T-helper 2 cell treated with Interferon-gamma antibody and Interleukin-4, amounts not matched to agents 5 μg/mL and 100 μg/mL, for 36 hours (primary cell): Measurements from ENCODE around the gene XXYLT1.

Source experiments
- DNase-seq: peaks from one replicate; pipeline ENCODE4 v3.0.0; 2021; ENCODE audit warnings: low spot score
- H3K27ac Mint-ChIP-seq: one replicate; pipeline ENCODE4 v1.8.0; 2021; ENCODE audit warnings: mild to moderate bottlenecking, mixed read lengths
- H3K27me3 Mint-ChIP-seq: one replicate; pipeline ENCODE4 v1.8.0; 2021; ENCODE audit warnings: low read depth, mixed read lengths
- H3K36me3 Mint-ChIP-seq: one replicate; pipeline ENCODE4 v1.8.0; 2021; ENCODE audit warnings: low read depth, mixed read lengths
- H3K4me1 Mint-ChIP-seq: one replicate; pipeline ENCODE4 v1.8.0; 2021; ENCODE audit warnings: low read depth, mixed read lengths
- H3K4me3 Mint-ChIP-seq: one replicate; pipeline ENCODE4 v1.8.0; 2022; ENCODE audit warnings: mild to moderate bottlenecking, moderate library complexity, mixed read lengths
- H3K9me3 Mint-ChIP-seq: one replicate; pipeline ENCODE4 v1.8.0; 2021; ENCODE audit warnings: mixed read lengths

XXYLT1 gene

GRCh38 chr3:195168009-195168762 lies 102.8 kb downstream of the XXYLT1 start:
- no peak overlapping the region for H3K27ac Mint-ChIP-seq
- no peak overlapping the region for H3K4me3 Mint-ChIP-seq

DNA sequence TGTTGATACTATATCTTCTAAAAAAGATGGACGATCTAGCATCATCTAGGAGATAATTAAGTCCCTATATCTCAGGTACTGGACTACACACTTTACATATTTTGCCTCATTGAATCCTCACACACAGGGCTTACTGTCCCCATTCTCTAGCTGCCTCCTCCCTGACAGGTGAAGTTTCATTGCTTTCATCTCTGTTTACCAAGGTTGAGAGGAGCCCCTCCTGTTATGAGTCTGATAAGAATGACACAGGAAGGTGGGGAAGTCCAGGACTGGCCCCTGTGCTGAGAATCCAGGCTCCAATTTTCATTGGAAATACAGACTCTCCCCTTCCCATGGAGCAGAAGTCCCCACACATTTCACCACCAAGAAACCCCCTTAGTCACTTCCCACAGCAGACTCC lies 105.2 kb downstream of the XXYLT1 start:
- Mint-ChIP-seq H3K9me3 (no peaks in the 10 kb centered on the region), H3K4me1 (peaks cover 21% of the 10 kb centered on the region), H3K27me3 (no peaks in the 10 kb centered on the region), H3K27ac (no peak overlapping the region), H3K36me3 (no peaks in the 10 kb centered on the region), H3K4me3 (no peak overlapping the region)
- DNase-seq: no peak

More at GRCh38 chr3:195168009-195168762, 102.8 kb downstream of the XXYLT1 start:
- H3K27me3 Mint-ChIP-seq: no peaks in the 10 kb centered on the region
- no peaks in the 10 kb centered on the region for H3K36me3 Mint-ChIP-seq
- no peaks in the 10 kb centered on the region for H3K9me3 Mint-ChIP-seq
- peaks cover 10% of the 10 kb centered on the region for H3K4me1 Mint-ChIP-seq
- no peak for DNase-seq

DNA sequence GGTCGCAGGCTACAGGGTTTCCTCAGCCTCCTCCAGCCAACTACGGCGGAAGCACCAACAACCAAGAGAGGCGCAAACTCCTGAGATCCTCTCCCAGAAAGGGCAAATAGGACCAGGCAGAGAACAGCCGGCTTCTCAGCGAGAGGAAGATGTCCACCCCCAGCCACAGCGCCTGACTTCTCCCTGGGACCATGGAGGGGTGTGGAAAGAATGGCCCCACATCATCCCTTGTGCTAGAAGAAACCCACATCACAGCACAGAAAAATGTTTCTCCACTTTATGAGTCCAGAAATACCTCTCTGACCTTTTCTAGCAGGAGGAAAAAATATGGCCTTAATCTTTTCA lies 105.7 kb downstream of the XXYLT1 start:
- Mint-ChIP-seq H3K36me3 (no peaks in the 10 kb centered on the region), H3K27me3 (no peaks in the 10 kb centered on the region), H3K4me3 (no peak overlapping the region), H3K27ac (no peak overlapping the region), H3K4me1 (peaks cover 21% of the 10 kb centered on the region), H3K9me3 (no peaks in the 10 kb centered on the region)
- DNase-seq: no peak

DNA sequence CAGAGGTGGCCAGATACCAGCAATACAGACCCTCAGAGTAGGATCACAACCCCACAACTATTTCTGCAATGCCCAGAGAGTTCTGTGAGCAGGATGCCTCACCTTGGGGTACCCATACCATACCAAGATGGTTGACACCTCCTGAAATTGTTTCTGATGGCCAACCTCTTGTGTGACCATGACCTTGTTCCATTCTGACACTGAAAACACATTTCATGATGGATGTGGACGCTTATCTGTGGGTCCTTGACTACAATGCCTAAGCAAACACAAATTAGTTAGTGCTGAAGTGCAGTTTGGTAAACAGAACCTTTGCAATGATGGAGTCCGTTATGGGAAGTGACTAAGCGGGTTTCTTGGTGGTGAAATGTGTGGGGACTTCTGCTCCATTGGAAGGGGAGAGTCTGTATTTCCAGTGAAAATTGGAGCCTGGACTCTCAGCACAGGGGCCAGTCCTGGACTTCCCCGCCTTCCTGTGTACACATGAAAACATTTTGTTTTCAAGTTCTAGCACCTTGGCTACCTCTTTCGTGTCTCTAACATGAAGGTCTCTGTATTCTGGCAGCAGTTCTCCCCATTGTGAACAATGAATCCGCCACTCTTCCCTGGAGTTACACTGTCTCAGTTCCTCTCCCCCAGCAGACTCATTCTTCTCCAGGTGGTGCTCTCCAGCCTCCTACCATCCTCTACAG lies 106.2 kb downstream of the XXYLT1 start:
- H3K27me3 Mint-ChIP-seq: no peaks in the 10 kb centered on the region
- DNase-seq: no peak
- no peaks in the 10 kb centered on the region for H3K9me3 Mint-ChIP-seq
- no peak overlapping the region for H3K4me3 Mint-ChIP-seq
- H3K27ac Mint-ChIP-seq: no peak overlapping the region
- peaks cover 21% of the 10 kb centered on the region for H3K4me1 Mint-ChIP-seq
- H3K36me3 Mint-ChIP-seq: no peaks in the 10 kb centered on the region

DNA sequence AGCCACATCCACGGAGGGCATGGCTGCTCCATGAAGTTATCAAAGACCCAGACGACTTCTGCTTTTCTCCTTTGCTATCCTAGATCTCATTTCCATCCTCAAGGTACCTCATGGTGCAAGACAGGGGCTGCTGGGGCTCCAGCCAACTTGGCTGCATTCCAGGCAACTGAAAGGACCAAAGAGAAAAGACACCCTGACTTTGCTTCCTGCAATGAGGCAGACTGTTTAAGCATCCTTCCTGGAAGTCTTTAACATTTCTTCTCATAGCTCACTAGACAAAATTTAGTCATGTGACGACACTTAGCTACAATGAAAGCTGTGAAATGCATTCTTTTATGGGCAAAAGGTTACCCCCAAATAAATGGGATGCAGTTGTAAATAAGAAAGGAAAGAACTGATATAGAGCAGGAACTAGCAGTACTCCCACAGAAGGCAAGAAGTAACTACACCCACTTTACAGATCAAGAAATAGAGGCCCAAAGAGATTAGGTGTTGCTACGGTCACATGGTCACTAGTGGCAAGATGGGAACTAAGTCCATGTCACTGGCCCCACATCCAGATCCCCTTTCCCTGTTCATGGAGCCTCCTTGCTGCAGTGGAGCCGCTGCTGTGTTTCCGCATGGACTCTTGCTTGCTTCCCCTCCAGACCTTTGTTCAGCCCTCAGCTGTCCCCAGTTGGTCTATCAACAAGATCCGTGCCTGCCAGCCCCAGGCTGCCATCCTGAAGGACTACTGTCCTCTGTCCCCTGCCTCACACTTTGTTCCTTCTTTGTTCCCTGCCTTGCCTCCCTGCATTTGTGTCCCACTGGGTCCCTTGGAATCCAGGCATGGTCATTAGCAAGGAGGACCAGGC lies 107.0 kb downstream of the XXYLT1 start:
- no peak overlapping the region for H3K27ac Mint-ChIP-seq

GRCh38 chr3:195162816-195163215 lies 108.1 kb downstream of the XXYLT1 start:
- peaks cover 21% of the 10 kb centered on the region for H3K4me1 Mint-ChIP-seq
- no peaks in the 10 kb centered on the region for H3K9me3 Mint-ChIP-seq
- H3K36me3 Mint-ChIP-seq: no peaks in the 10 kb centered on the region
- no peak overlapping the region for H3K4me3 Mint-ChIP-seq
- H3K27ac Mint-ChIP-seq: no peak overlapping the region
- no peaks in the 10 kb centered on the region for H3K27me3 Mint-ChIP-seq
- no peak for DNase-seq

More for the DNA sequence above, 107.0 kb downstream of the XXYLT1 start:
- Mint-ChIP-seq H3K27me3 (no peaks in the 10 kb centered on the region), H3K9me3 (no peaks in the 10 kb centered on the region), H3K4me3 (no peak overlapping the region), H3K4me1 (peaks cover 21% of the 10 kb centered on the region), H3K36me3 (no peaks in the 10 kb centered on the region)
- DNase-seq: no peak

DNA sequence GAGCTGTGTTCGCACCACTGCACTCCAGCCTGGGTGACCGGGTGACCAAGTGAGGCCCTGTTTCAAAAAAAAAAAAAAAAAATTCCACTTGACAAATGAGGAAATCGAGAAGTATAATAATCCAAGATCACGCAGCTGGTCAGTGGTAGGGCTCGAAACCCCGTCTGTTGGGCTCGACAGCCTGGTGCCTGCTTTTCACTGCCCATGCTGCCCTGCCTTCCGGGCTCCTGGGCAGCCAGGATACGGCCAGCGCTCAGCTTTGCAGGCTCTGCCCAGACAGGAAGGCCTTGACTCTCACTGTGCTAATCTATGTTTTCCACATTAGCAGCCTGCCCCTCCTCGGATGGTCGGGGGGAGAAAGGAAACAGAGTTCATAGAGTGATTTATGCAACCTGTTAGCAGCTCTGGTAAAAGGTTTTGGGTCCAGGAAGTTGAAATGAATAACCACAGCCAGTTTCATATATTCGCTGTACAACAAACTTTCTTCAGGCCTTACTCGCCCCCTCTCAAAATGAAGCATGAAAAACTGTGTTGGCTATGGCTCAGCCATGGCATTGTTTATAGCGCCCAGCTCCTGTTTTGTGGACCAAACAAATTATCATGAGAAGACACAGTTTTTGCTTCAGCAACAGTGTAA lies 108.8 kb downstream of the XXYLT1 start:
- Mint-ChIP-seq H3K27me3 (no peaks in the 10 kb centered on the region), H3K9me3 (no peaks in the 10 kb centered on the region), H3K36me3 (no peaks in the 10 kb centered on the region), H3K4me3 (no peak overlapping the region), H3K27ac (no peak overlapping the region), H3K4me1 (peaks cover 26% of the 10 kb centered on the region)
- DNase-seq: no peak

GRCh38 chr3:195160908-195161434 lies 110.0 kb downstream of the XXYLT1 start:
- Mint-ChIP-seq H3K27ac (no peak overlapping the region), H3K4me1 (peaks cover 26% of the 10 kb centered on the region), H3K36me3 (no peaks in the 10 kb centered on the region), H3K27me3 (no peaks in the 10 kb centered on the region), H3K9me3 (no peaks in the 10 kb centered on the region), H3K4me3 (no peak overlapping the region)
- DNase-seq: no peak

- no peak overlapping the region for H3K4me3 Mint-ChIP-seq
- no peaks in the 10 kb centered on the region for H3K27me3 Mint-ChIP-seq
- H3K9me3 Mint-ChIP-seq: no peaks in the 10 kb centered on the region
- H3K36me3 Mint-ChIP-seq: no peaks in the 10 kb centered on the region
- peaks cover 26% of the 10 kb centered on the region for H3K4me1 Mint-ChIP-seq
- H3K27ac Mint-ChIP-seq: no peak overlapping the region
- DNase-seq: no peak
Measured at GRCh38 chr3:195160257-195160898, 110.6 kb downstream of the XXYLT1 start.

DNA sequence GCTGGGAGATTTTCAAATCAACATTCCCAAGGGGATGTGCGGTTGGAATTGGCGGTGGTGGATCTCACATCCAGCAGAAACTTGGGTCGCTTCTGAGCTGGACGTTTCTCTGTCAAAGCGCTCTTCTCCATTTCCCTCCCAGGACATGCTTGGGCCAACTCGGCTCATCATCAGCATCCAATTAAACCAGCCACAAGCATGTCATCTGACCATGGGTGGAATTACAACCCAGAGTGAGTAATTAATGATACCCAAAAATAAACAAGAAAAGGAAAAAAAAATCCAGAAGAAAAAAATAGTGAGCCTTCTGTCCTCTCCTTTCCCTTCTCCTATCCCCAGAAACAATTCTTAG lies 111.2 kb downstream of the XXYLT1 start:
- no peak overlapping the region for H3K27ac Mint-ChIP-seq
- H3K9me3 Mint-ChIP-seq: no peaks in the 10 kb centered on the region
- H3K36me3 Mint-ChIP-seq: no peaks in the 10 kb centered on the region
- no peak for DNase-seq
- no peak overlapping the region for H3K4me3 Mint-ChIP-seq
- no peaks in the 10 kb centered on the region for H3K27me3 Mint-ChIP-seq
- H3K4me1 Mint-ChIP-seq: peaks cover 26% of the 10 kb centered on the region

DNA sequence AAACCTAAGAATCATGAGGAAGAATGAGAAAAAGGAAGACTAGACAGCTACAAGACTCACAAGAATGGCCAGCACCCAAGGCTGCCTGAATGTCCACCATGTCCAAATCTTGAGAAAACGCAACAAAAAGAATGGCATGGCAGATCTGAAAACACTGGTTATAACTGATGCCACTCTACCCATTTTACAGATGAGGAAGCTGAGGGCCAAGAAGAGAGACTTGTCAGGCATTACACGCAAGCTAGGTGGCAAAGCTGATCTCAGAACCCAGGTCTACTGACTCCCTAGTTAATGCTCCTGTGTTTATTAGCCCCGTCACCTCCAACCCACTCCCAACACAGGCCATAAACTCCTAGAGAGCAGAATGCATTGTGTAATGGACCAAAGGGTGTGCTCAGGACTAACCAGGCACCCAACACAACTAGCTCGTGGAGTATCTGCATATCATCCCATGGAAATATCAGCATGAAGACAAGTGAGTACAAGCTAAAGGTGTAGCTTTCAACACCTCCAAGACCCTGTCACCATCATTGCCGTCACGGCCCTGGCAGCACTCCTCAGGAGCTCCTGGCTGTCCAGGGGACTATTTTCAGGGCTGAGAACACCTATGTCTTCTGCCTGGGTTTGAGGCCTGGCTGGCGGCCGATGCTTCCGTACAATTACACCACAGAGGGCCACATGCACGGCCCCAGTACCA lies 111.7 kb downstream of the XXYLT1 start:
- H3K9me3 Mint-ChIP-seq: no peaks in the 10 kb centered on the region
- peaks cover 24% of the 10 kb centered on the region for H3K4me1 Mint-ChIP-seq
- no peak overlapping the region for H3K4me3 Mint-ChIP-seq
- no peaks in the 10 kb centered on the region for H3K27me3 Mint-ChIP-seq
- H3K27ac Mint-ChIP-seq: no peak overlapping the region
- H3K36me3 Mint-ChIP-seq: no peaks in the 10 kb centered on the region
- DNase-seq: no peak

- H3K36me3 Mint-ChIP-seq: no peaks in the 10 kb centered on the region
- no peak for DNase-seq
- no peaks in the 10 kb centered on the region for H3K9me3 Mint-ChIP-seq
- H3K27me3 Mint-ChIP-seq: no peaks in the 10 kb centered on the region
- H3K4me1 Mint-ChIP-seq: peaks cover 14% of the 10 kb centered on the region
- H3K27ac Mint-ChIP-seq: no peak overlapping the region
- H3K4me3 Mint-ChIP-seq: no peak overlapping the region
Measured at GRCh38 chr3:195156286-195156890, 114.6 kb downstream of the XXYLT1 start.
